ENCODE results near the gene IL31RA. TPM values are rescaled to one million over a fixed set of nuclear protein-coding genes. Genes with fewer than 3 reads are reported as not detected.

The IL31RA gene
- total and polyA plus RNA-seq, 2 of the 13 experiments (the other 11 are each of a cell fraction or from before 2014, with no cell fraction given) = not detected

DNA sequence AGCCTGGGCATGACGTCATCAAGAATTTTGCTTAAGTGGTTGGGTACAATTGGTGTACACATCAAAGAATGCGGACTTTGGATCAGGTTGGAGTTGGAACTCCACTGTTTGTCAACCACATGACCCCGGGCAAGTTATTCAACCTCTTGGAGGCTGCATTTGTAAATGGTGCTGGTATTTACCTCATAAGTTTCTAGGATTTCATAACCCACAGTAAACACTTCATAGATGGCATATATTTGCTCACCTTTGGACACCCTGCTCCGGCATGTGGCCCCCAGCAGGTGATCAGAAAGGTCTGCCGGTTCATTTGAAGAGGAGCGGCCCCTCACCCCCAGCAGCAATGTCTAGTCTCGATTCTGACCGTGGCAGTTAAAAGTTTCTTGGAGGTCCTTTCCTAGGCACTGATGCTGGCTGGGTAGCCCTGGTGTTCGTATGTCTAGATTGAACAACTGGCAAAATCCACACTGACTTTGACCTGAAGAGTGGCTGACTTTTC, 83.0 kb downstream of the IL31RA start (continued):
- TF ChIP-seq SOX13 (IDR thresholded peaks at IDR 0.05) (peak; percentile 93), SOX13 (CRISPR knock-in tag; conservative IDR thresholded peaks at IDR 0.05 in 1 of 2, IDR thresholded peaks at IDR 0.05 in 1 of 2) (peak in 1 of 2 experiments; percentile 94; a peak in 2 of 4 replicates), KDM6A (CRISPR knock-in tag; IDR thresholded peaks at IDR 0.05; ENCODE audit: low read depth) (peak; percentile 94), HNF4G (IDR thresholded peaks at IDR 0.05; ENCODE audit: borderline replicate concordance, low read depth, low read length) (peak; percentile 99), HNF4G (CRISPR knock-in tag; IDR thresholded peaks at IDR 0.05; ENCODE audit: borderline replicate concordance, low read depth) (peak; percentile 95), ZNF451 (CRISPR knock-in tag; IDR thresholded peaks at IDR 0.05) (no peak), ZNF44 (CRISPR knock-in tag; IDR thresholded peaks at IDR 0.05) (no peak), FOXO1 (CRISPR knock-in tag; IDR thresholded peaks at IDR 0.05) (peak; percentile 98), ZBTB21 (CRISPR knock-in tag; IDR thresholded peaks at IDR 0.05) (peak; percentile 97), NFIC (IDR thresholded peaks at IDR 0.05; ENCODE audit: low read length) (peak; percentile 99), SP4 (CRISPR knock-in tag; IDR thresholded peaks at IDR 0.05) (peak; percentile 83), NCOA5 (CRISPR knock-in tag; IDR thresholded peaks at IDR 0.05) (no peak)
- TF ChIP-seq, protein P1, sequence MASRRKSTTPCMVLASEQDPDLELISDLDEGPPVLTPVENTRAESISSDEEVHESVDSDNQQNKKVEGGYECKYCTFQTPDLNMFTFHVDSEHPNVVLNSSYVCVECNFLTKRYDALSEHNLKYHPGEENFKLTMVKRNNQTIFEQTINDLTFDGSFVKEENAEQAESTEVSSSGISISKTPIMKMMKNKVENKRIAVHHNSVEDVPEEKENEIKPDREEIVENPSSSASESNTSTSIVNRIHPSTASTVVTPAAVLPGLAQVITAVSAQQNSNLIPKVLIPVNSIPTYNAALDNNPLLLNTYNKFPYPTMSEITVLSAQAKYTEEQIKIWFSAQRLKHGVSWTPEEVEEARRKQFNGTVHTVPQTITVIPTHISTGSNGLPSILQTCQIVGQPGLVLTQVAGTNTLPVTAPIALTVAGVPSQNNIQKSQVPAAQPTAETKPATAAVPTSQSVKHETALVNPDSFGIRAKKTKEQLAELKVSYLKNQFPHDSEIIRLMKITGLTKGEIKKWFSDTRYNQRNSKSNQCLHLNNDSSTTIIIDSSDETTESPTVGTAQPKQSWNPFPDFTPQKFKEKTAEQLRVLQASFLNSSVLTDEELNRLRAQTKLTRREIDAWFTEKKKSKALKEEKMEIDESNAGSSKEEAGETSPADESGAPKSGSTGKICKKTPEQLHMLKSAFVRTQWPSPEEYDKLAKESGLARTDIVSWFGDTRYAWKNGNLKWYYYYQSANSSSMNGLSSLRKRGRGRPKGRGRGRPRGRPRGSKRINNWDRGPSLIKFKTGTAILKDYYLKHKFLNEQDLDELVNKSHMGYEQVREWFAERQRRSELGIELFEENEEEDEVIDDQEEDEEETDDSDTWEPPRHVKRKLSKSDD (CRISPR knock-in tag; IDR thresholded peaks at IDR 0.05; ENCODE audit: low read depth) = peak; percentile 94
- TF ChIP-seq, protein P2, sequence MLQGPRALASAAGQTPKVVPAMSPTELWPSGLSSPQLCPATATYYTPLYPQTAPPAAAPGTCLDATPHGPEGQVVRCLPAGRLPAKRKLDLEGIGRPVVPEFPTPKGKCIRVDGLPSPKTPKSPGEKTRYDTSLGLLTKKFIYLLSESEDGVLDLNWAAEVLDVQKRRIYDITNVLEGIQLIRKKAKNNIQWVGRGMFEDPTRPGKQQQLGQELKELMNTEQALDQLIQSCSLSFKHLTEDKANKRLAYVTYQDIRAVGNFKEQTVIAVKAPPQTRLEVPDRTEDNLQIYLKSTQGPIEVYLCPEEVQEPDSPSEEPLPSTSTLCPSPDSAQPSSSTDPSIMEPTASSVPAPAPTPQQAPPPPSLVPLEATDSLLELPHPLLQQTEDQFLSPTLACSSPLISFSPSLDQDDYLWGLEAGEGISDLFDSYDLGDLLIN (CRISPR knock-in tag; IDR thresholded peaks at IDR 0.05; ENCODE audit: borderline replicate concordance) = peak; percentile 60; the same call in 1 of the 2 replicates
- TF ChIP-seq, protein P3, sequence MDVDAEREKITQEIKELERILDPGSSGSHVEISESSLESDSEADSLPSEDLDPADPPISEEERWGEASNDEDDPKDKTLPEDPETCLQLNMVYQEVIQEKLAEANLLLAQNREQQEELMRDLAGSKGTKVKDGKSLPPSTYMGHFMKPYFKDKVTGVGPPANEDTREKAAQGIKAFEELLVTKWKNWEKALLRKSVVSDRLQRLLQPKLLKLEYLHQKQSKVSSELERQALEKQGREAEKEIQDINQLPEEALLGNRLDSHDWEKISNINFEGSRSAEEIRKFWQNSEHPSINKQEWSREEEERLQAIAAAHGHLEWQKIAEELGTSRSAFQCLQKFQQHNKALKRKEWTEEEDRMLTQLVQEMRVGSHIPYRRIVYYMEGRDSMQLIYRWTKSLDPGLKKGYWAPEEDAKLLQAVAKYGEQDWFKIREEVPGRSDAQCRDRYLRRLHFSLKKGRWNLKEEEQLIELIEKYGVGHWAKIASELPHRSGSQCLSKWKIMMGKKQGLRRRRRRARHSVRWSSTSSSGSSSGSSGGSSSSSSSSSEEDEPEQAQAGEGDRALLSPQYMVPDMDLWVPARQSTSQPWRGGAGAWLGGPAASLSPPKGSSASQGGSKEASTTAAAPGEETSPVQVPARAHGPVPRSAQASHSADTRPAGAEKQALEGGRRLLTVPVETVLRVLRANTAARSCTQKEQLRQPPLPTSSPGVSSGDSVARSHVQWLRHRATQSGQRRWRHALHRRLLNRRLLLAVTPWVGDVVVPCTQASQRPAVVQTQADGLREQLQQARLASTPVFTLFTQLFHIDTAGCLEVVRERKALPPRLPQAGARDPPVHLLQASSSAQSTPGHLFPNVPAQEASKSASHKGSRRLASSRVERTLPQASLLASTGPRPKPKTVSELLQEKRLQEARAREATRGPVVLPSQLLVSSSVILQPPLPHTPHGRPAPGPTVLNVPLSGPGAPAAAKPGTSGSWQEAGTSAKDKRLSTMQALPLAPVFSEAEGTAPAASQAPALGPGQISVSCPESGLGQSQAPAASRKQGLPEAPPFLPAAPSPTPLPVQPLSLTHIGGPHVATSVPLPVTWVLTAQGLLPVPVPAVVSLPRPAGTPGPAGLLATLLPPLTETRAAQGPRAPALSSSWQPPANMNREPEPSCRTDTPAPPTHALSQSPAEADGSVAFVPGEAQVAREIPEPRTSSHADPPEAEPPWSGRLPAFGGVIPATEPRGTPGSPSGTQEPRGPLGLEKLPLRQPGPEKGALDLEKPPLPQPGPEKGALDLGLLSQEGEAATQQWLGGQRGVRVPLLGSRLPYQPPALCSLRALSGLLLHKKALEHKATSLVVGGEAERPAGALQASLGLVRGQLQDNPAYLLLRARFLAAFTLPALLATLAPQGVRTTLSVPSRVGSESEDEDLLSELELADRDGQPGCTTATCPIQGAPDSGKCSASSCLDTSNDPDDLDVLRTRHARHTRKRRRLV (CRISPR knock-in tag; IDR thresholded peaks at IDR 0.05) = 0 out of 2 replicates have a peak, but pooled peaks have one; percentile 29
- TF ChIP-seq, protein P4, sequence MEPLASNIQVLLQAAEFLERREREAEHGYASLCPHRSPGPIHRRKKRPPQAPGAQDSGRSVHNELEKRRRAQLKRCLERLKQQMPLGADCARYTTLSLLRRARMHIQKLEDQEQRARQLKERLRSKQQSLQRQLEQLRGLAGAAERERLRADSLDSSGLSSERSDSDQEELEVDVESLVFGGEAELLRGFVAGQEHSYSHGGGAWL (CRISPR knock-in tag; IDR thresholded peaks at IDR 0.05) = no peak

All from HepG2 (cell line).